Peyer's patch (tissue), 4 donors: ENCODE measurements around the gene TTC4.

Source experiments
- POLR2A ChIP-seq, 2 donors: fragments of 450-650 bp; IDR thresholded peaks; one replicate each; pipeline ENCODE4 v1.5.1; 2017; ENCODE audit warnings: antibody characterized with exemption in 2 of 2, mild to moderate bottlenecking in 2 of 2, moderate library complexity in 2 of 2
- TF ChIP-seq, protein P1 (sequence below), 6 experiments: fragments of 450-650 bp in 4 of 6; fragments of 200-600 bp in 2 of 6; sonication (generic) in 1 of 6; IDR thresholded peaks; one replicate each; pipeline ENCODE4 v1.5.1; 2017 to 2019; ENCODE audit warnings: antibody characterized with exemption in 6 of 6, mild to moderate bottlenecking in 3 of 6, moderate library complexity in 1 of 6

DNA sequence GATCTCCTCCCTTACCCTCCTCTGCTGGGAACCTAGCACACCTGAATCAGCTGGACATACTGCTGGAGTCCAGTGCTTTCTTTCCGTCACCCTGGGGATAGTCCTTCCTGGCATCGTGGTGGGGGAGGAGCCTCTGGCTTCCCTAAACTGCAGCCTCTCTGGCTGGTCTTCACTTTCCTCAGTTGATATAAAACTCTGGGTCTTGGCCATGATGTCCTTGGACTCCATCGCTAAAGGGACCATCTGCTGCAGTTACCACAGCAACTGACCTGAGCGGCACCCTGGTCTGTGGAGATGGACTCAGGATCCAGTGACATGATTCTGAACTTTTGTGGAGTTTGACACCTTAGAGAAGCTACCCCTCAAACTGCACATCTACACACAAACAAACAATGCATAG is 25.9 kb downstream of the TTC4 start:
- TF ChIP-seq, protein P1, sequence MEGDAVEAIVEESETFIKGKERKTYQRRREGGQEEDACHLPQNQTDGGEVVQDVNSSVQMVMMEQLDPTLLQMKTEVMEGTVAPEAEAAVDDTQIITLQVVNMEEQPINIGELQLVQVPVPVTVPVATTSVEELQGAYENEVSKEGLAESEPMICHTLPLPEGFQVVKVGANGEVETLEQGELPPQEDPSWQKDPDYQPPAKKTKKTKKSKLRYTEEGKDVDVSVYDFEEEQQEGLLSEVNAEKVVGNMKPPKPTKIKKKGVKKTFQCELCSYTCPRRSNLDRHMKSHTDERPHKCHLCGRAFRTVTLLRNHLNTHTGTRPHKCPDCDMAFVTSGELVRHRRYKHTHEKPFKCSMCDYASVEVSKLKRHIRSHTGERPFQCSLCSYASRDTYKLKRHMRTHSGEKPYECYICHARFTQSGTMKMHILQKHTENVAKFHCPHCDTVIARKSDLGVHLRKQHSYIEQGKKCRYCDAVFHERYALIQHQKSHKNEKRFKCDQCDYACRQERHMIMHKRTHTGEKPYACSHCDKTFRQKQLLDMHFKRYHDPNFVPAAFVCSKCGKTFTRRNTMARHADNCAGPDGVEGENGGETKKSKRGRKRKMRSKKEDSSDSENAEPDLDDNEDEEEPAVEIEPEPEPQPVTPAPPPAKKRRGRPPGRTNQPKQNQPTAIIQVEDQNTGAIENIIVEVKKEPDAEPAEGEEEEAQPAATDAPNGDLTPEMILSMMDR (IDR thresholded peaks at IDR 0.05): no peak
- no peak for TF ChIP-seq POLR2A (IDR thresholded peaks at IDR 0.05)
